Hepatocyte (in vitro differentiated cells): ENCODE measurements around the gene GNPTG.

ENCODE experiments used
- CTCF ChIP-seq: fragments of 200-600 bp; sonication (generic); IDR thresholded peaks from 2 replicates; pipeline ENCODE4 v1.5.1; 2016; ENCODE audit warnings: antibody characterized with exemption, mild to moderate bottlenecking; ENCODE audit not compliant: poor library complexity
- EZH2phosphoT487 ChIP-seq: fragments of 200-600 bp; sonication (generic); IDR thresholded peaks from one replicate; pipeline ENCODE4 v1.6.1; 2018; ENCODE audit warnings: antibody characterized with exemption, mild to moderate bottlenecking, low read depth, moderate library complexity; ENCODE audit not compliant: unreplicated experiment, severe bottlenecking

- TF ChIP-seq CTCF (no peak), EZH2phosphoT487 (no peak)
Observed at GRCh38 chr16:1364510-1364909, 12.8 kb downstream of the GNPTG start.
